Measurements from ENCODE around the gene BRF1.

Gene BRF1

DNA sequence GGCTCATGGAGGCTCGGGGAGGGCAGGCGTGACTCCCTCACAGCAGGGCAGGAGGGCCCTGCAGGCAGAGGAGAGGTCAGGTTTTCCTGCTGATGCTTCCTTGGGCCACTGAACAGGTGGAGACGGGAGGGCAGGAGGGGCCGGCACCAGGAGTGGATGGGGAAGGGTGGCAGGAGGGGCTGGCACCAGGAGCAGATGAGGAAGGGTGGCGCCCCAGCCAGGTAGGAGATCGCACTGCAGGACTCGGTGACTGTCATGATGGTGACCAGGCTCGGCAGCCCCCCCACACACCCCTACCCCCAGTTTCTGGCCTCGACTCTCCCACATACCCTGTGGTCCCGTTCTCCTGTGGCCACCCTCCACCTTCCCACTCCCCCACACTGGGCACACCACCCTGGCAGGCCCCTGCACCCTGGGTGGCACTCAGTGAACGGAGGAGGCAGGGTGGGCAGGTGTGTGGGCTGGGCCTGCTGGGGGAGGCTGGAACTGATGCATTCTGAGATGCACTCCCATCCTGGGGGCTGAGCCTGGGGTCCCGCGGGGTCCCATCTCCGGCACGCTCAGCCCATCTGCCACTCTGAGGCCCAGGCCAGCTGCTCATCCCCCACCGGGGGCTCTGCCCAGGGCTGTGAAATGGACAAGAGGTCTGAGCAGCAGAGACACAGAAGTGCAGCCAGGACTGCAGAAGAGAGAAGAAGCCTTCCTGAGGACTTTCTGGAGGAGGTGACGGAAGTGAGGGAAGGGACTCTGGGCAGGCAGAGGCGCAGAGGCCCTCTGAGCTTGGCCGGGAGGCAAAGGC lies 122.5 kb downstream of the BRF1 start:
- H3K4me1 ChIP-seq (ENCODE audit: insufficient read depth, low read length): peaks cover 6% of the 10 kb centered on the region
- H3K36me3 ChIP-seq (ENCODE audit: insufficient read depth, low read length): no peaks in the 10 kb centered on the region
- H3K27me3 ChIP-seq (ENCODE audit: control insufficient read depth in 1 of 2, insufficient read depth in 2 of 2, low read length in 2 of 2): peaks cover 0 to 11% of the 10 kb centered on the region in 2 donors
- H3K27ac ChIP-seq (ENCODE audit: low read depth, low read length): no peak overlapping the region
- H3K4me3 ChIP-seq (ENCODE audit: low read depth in 1 of 2, low read length in 2 of 2): no peak overlapping the region
- H3K9ac ChIP-seq (ENCODE audit: low read length): no peak overlapping the region
- no peaks in the 10 kb centered on the region for H3K9me3 ChIP-seq (ENCODE audit: low read length)

- Histone ChIP-seq H3K4me1 (ENCODE audit: insufficient read depth, low read length) (peaks cover 6% of the 10 kb centered on the region), H3K27me3 (ENCODE audit: control insufficient read depth in 1 of 2, insufficient read depth in 2 of 2, low read length in 2 of 2) (peaks cover 0 to 11% of the 10 kb centered on the region in 2 donors), H3K27ac (ENCODE audit: low read depth, low read length) (no peak overlapping the region), H3K4me3 (ENCODE audit: low read depth in 1 of 2, low read length in 2 of 2) (no peak overlapping the region), H3K36me3 (ENCODE audit: insufficient read depth, low read length) (no peaks in the 10 kb centered on the region), H3K9me3 (ENCODE audit: low read length) (no peaks in the 10 kb centered on the region), H3K9ac (ENCODE audit: low read length) (no peak overlapping the region)
Observed at GRCh38 chr14:105177082-105177481, 123.7 kb downstream of the BRF1 start.

DNA sequence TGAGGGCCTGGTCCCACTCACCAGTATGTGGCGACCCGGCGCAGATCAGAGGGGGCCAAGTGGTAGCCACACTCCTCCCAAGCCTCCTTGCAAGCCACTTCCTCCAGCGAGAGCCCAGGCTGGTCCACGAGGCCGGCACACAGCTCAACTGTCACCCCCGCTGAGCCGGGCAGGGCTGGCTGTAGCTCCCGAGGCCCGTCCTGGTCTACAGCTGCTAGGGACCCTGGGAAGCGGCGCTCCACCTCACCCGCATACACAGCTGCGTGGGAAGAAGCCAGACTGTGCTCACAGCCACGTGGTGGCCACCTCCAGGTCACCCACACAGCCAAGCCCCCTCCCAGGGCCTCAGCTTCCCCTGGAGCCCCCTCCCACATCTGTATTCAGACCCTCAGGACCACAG lies 124.3 kb downstream of the BRF1 start:
- Histone ChIP-seq H3K4me3 (ENCODE audit: low read depth in 1 of 2, low read length in 2 of 2) (no peak overlapping the region), H3K4me1 (ENCODE audit: insufficient read depth, low read length) (peaks cover 6% of the 10 kb centered on the region), H3K9ac (ENCODE audit: low read length) (no peak overlapping the region), H3K36me3 (ENCODE audit: insufficient read depth, low read length) (no peaks in the 10 kb centered on the region), H3K27ac (ENCODE audit: low read depth, low read length) (no peak overlapping the region), H3K27me3 (ENCODE audit: control insufficient read depth in 1 of 2, insufficient read depth in 2 of 2, low read length in 2 of 2) (peaks cover 0 to 11% of the 10 kb centered on the region in 2 donors), H3K9me3 (ENCODE audit: low read length) (no peaks in the 10 kb centered on the region)

- no peak overlapping the region for H3K4me3 ChIP-seq (ENCODE audit: low read depth in 1 of 2, low read length in 2 of 2)
- H3K27ac ChIP-seq (ENCODE audit: low read depth, low read length): no peak overlapping the region
- H3K36me3 ChIP-seq (ENCODE audit: insufficient read depth, low read length): no peaks in the 10 kb centered on the region
- no peaks in the 10 kb centered on the region for H3K4me1 ChIP-seq (ENCODE audit: insufficient read depth, low read length)
- no peaks in the 10 kb centered on the region for H3K9me3 ChIP-seq (ENCODE audit: low read length)
- no peak overlapping the region for H3K9ac ChIP-seq (ENCODE audit: low read length)
- peaks cover 0 to 18% of the 10 kb centered on the region in 2 donors for H3K27me3 ChIP-seq (ENCODE audit: control insufficient read depth in 1 of 2, insufficient read depth in 2 of 2, low read length in 2 of 2)
Observed at GRCh38 chr14:105173901-105174894, 126.6 kb downstream of the BRF1 start.

DNA sequence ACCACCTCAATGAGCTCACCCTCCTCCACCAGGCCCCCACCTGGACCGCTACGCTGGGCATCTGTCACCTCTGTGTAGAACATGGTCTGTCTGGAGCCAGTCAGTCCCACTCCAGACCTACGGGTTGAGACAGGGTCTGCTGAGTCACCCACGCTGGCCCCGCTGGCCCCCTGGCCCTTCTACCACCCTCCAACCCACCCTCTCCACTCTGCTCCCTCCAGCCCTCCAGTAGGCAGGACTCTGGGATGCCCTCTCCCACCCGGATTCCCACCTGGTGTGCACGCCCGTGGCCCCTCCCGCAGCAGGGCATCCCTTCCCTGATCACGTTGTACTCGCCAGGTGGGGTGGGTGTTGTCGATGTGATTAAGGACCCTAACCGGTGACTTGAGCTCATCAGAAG lies 127.7 kb downstream of the BRF1 start:
- no peaks in the 10 kb centered on the region for H3K4me1 ChIP-seq (ENCODE audit: insufficient read depth, low read length)
- H3K4me3 ChIP-seq (ENCODE audit: low read depth in 1 of 2, low read length in 2 of 2): no peak overlapping the region
- no peaks in the 10 kb centered on the region for H3K36me3 ChIP-seq (ENCODE audit: insufficient read depth, low read length)
- H3K9me3 ChIP-seq (ENCODE audit: low read length): no peaks in the 10 kb centered on the region
- peaks cover 0 to 21% of the 10 kb centered on the region in 2 donors for H3K27me3 ChIP-seq (ENCODE audit: control insufficient read depth in 1 of 2, insufficient read depth in 2 of 2, low read length in 2 of 2)
- no peak overlapping the region for H3K27ac ChIP-seq (ENCODE audit: low read depth, low read length)
- H3K9ac ChIP-seq (ENCODE audit: low read length): no peak overlapping the region

- no peaks in the 10 kb centered on the region for H3K36me3 ChIP-seq (ENCODE audit: insufficient read depth, low read length)
- peaks cover 0 to 21% of the 10 kb centered on the region in 2 donors for H3K27me3 ChIP-seq (ENCODE audit: control insufficient read depth in 1 of 2, insufficient read depth in 2 of 2, low read length in 2 of 2)
- no peaks in the 10 kb centered on the region for H3K4me1 ChIP-seq (ENCODE audit: insufficient read depth, low read length)
- no peak overlapping the region for H3K9ac ChIP-seq (ENCODE audit: low read length)
- H3K4me3 ChIP-seq (ENCODE audit: low read depth in 1 of 2, low read length in 2 of 2): no peak overlapping the region
- no peak overlapping the region for H3K27ac ChIP-seq (ENCODE audit: low read depth, low read length)
- H3K9me3 ChIP-seq (ENCODE audit: low read length): no peaks in the 10 kb centered on the region
Observed at GRCh38 chr14:105172476-105172875, 128.3 kb downstream of the BRF1 start.

DNA sequence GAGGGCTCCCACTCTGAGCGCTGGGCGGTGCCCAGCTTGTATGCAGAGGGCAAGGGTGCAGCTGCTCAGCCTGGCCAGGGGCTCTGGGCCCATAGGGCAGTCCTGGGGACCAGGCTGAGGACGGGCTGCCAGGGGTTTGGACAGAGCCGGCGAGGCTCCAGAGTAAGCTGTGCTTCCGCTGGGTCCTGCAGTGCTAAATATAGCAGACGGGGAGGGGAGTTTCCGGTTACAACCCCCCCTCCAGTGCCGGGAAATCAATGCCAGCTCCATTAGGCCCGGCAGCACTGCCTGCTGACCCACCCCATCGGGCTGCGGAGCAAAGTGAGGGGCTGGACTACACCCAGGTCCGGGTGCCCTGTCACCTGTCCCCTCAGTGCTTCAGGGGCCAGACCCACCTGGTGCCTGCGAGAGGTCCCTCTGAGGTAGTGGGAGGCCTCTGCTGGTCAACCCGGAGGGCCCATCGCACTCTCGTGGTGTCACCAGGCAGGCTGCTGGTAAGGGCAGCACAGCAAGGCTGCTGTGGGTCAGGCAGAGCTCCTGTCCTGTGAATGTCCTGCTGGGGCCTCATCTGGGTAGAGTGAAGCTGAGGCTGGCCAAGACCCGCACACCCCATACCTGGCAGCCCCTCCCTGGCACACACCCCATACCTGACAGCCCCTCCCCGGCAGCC lies 129.7 kb downstream of the BRF1 start:
- no peaks in the 10 kb centered on the region for H3K4me1 ChIP-seq (ENCODE audit: insufficient read depth, low read length)
- peaks cover 0 to 31% of the 10 kb centered on the region in 2 donors for H3K27me3 ChIP-seq (ENCODE audit: control insufficient read depth in 1 of 2, insufficient read depth in 2 of 2, low read length in 2 of 2)
- no peak overlapping the region for H3K4me3 ChIP-seq (ENCODE audit: low read depth in 1 of 2, low read length in 2 of 2)
- no peaks in the 10 kb centered on the region for H3K36me3 ChIP-seq (ENCODE audit: insufficient read depth, low read length)
- H3K27ac ChIP-seq (ENCODE audit: low read depth, low read length): no peak overlapping the region
- H3K9ac ChIP-seq (ENCODE audit: low read length): no peak overlapping the region
- H3K9me3 ChIP-seq (ENCODE audit: low read length): no peaks in the 10 kb centered on the region

- Histone ChIP-seq H3K9me3 (ENCODE audit: low read length) (no peaks in the 10 kb centered on the region), H3K36me3 (ENCODE audit: insufficient read depth, low read length) (no peaks in the 10 kb centered on the region), H3K27me3 (ENCODE audit: control insufficient read depth in 1 of 2, insufficient read depth in 2 of 2, low read length in 2 of 2) (peaks cover 0 to 38% of the 10 kb centered on the region in 2 donors), H3K9ac (ENCODE audit: low read length) (no peak overlapping the region), H3K27ac (ENCODE audit: low read depth, low read length) (no peak overlapping the region), H3K4me1 (ENCODE audit: insufficient read depth, low read length) (no peaks in the 10 kb centered on the region), H3K4me3 (ENCODE audit: low read depth in 1 of 2, low read length in 2 of 2) (no peak overlapping the region)
Observed at GRCh38 chr14:105169776-105170655, 130.8 kb downstream of the BRF1 start.

GRCh38 chr14:105168979-105169507 lies 131.8 kb downstream of the BRF1 start:
- H3K4me3 ChIP-seq (ENCODE audit: low read depth in 1 of 2, low read length in 2 of 2): no peak overlapping the region
- no peaks in the 10 kb centered on the region for H3K36me3 ChIP-seq (ENCODE audit: insufficient read depth, low read length)
- H3K4me1 ChIP-seq (ENCODE audit: insufficient read depth, low read length): no peaks in the 10 kb centered on the region
- H3K27me3 ChIP-seq (ENCODE audit: control insufficient read depth in 1 of 2, insufficient read depth in 2 of 2, low read length in 2 of 2): peaks cover 0 to 38% of the 10 kb centered on the region in 2 donors
- H3K9ac ChIP-seq (ENCODE audit: low read length): no peak overlapping the region
- no peak overlapping the region for H3K27ac ChIP-seq (ENCODE audit: low read depth, low read length)
- H3K9me3 ChIP-seq (ENCODE audit: low read length): no peaks in the 10 kb centered on the region

DNA sequence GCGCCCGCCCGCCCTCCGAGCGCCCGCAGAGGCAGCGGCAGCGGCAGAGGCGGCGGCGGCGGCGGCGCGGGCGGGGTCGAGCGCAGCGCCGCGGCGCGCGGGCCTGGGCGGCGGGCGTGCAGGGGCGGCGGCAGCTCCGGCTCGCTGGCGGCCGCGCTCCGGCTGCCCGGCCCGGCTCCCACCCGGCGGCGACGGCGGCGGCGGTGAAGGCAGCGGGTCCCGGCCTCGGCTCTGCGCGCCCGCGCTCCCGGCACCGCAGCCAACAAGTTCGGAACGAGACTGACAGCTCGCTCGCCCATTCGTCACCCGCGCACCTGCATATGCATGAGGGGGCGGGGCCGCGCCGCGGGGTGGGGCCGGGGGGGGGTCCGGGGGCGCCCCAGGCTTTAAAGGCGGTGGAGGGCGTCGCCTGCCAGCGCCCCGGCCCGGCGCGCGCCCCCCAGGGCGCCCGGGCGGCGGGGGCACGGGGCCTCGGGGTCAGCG lies 132.3 kb downstream of the BRF1 start, which contains the start of gene JAG2:
JAG2 (minus strand) TSS at position 281 of the 483 bp plus-strand sequence. CDS start 356 bp downstream, outside the sequence.
- Histone ChIP-seq H3K9me3 (ENCODE audit: low read length) (no peaks in the 10 kb centered on the region), H3K36me3 (ENCODE audit: insufficient read depth, low read length) (no peaks in the 10 kb centered on the region), H3K9ac (ENCODE audit: low read length) (no peak within 1 kb of the TSS), H3K27ac (ENCODE audit: low read depth, low read length) (no peak within 1 kb of the TSS), H3K27me3 (ENCODE audit: control insufficient read depth in 1 of 2, insufficient read depth in 2 of 2, low read length in 2 of 2) (peaks cover 0 to 38% of the 10 kb centered on the region in 2 donors), H3K4me1 (ENCODE audit: insufficient read depth, low read length) (no peaks in the 10 kb centered on the region), H3K4me3 (ENCODE audit: low read depth in 1 of 2, low read length in 2 of 2) (no peak within 1 kb of the TSS)

All from muscle layer of colon (tissue), 2 donors.